A673 (cell line): ENCODE results near the gene KCNN1. TPM values are rescaled to one million over a fixed set of nuclear protein-coding genes. Genes with fewer than 3 reads are reported as not detected.

ENCODE experiments used
- BruUV-seq: library from RNA; stranded (reverse); fragments of 400-500 nt; replicated peaks from 2 replicates; lab custom pipeline; 2021; lab: Mats Ljungman, UMichigan
- CTCF ChIA-PET: fragments of 300-600 bp; sonication (Branson Sonifier 250); formaldehyde crosslinking; loops from one replicate; lab custom pipeline; 2022; ENCODE audit warnings: antibody characterized with exemption; lab: Charles Lee
- POLR2A ChIA-PET: fragments of 300-600 bp; sonication (Branson Sonifier 250); formaldehyde crosslinking; loops from one replicate; lab custom pipeline; 2022; ENCODE audit warnings: antibody characterized with exemption; ENCODE audit not compliant: low non-redundant PET; lab: Charles Lee
- DNase-seq: peaks from one replicate; pipeline ENCODE4 v3.0.0-alpha.2; 2015; ENCODE audit warnings: low spot score
- H3K27ac ChIP-seq: fragments of 200-600 bp; sonication (generic); 2 replicates; pipeline ENCODE4 v1.5.1; 2016; ENCODE audit warnings: mixed run types, low read depth, mild to moderate bottlenecking, mixed read lengths, antibody characterized with exemption, low read length; ENCODE audit not compliant: poor library complexity, severe bottlenecking
- H3K27me3 ChIP-seq: fragments of 200-600 bp; sonication (generic); replicated peaks from 2 replicates; pipeline ENCODE4 v1.6.1; 2017; ENCODE audit warnings: mixed run types, low read depth, mild to moderate bottlenecking, mixed read lengths, antibody characterized with exemption, low read length; ENCODE audit not compliant: insufficient read depth, poor library complexity
- H3K36me3 ChIP-seq: fragments of 200-600 bp; sonication (generic); 2 replicates; pipeline ENCODE4 v1.6.1; 2016; ENCODE audit warnings: mixed run types, mild to moderate bottlenecking, mixed read lengths, antibody characterized with exemption, low read length; ENCODE audit not compliant: insufficient read depth, poor library complexity, severe bottlenecking
- H3K4me1 ChIP-seq: fragments of 200-600 bp; sonication (generic); 2 replicates; pipeline ENCODE4 v1.6.1; 2017; ENCODE audit warnings: mixed run types, mild to moderate bottlenecking, mixed read lengths, antibody characterized with exemption, low read length; ENCODE audit not compliant: insufficient read depth, poor library complexity, severe bottlenecking
- H3K4me3 ChIP-seq: fragments of 200-600 bp; sonication (generic); 2 replicates; pipeline ENCODE4 v1.5.1; 2016; ENCODE audit warnings: low read depth, mixed run types, mild to moderate bottlenecking, mixed read lengths, low read length; ENCODE audit not compliant: poor library complexity, severe bottlenecking
- H3K9me3 ChIP-seq: fragments of 200-600 bp; sonication (generic); 2 replicates; pipeline ENCODE4 v1.6.1; 2016; ENCODE audit warnings: mixed run types, low read depth, mild to moderate bottlenecking, mixed read lengths, antibody characterized with exemption, low read length; ENCODE audit not compliant: poor library complexity, severe bottlenecking
- EZH2 ChIP-seq: fragments of 200-600 bp; sonication (generic); IDR thresholded peaks from 2 replicates; pipeline ENCODE4 v1.6.1; 2017; ENCODE audit warnings: borderline replicate concordance, low read depth, mild to moderate bottlenecking, mixed read lengths, antibody characterized with exemption, low read length; ENCODE audit not compliant: poor library complexity, severe bottlenecking
- intact Hi-C: fragments of 100-400 bp; cut with micrococcal nuclease; formaldehyde crosslinking; loops from one replicate; pipeline ENCODE4 v1.10.0; 2022; ENCODE audit not compliant: unreplicated experiment
- total RNA-seq: library from RNA; stranded (reverse); gene quantifications from 2 replicates; pipeline ENCODE4 v1.2.3, GENCODE V29; 2021
- TF ChIP-seq, protein P1 (sequence below): fragments of 300-800, 200-600 bp; sonication (generic); conservative IDR thresholded peaks from 2 replicates; pipeline ENCODE4 v1.5.1; 2017; ENCODE audit warnings: low read depth, mild to moderate bottlenecking, antibody characterized with exemption, low read length, moderate library complexity, mixed read lengths

KCNN1 gene
- total RNA-seq, 1 experiment from 2014 or later, result 81.2 TPM

DNA sequence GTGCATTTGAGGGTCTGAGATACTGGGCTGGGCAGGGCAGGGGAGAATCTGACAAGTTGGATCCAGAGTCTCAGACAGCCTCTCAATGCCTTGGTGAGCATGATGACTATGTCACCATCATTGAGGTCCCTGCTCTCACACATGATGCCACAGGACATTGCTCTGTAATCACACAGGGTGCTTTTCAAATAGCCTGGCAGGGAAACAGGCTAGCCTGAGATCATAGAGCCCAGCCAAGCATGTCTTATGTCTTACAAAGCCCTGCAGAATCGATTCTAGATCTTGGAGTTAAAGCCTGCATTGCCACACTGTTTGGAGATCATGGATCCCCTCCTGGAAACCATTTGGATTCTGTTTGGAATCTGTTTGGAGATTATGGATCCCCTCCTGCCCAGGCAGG is 5.3 kb downstream of the KCNN1 start:
- ChIA-PET POLR2A (no interaction called here), CTCF (no interaction called here)
- Histone ChIP-seq H3K27ac (peak overlapping the region; percentile 43), H3K4me3 (no peak overlapping the region), H3K4me1 (peaks cover 20% of the 10 kb centered on the region), H3K36me3 (peaks cover 36% of the 10 kb centered on the region), H3K27me3 (no peaks in the 10 kb centered on the region), H3K9me3 (no peaks in the 10 kb centered on the region)
- no TSS peak for BruUV-seq
- intact Hi-C loops, result no loop called here
- no peak for DNase-seq
- TF ChIP-seq, protein P1, sequence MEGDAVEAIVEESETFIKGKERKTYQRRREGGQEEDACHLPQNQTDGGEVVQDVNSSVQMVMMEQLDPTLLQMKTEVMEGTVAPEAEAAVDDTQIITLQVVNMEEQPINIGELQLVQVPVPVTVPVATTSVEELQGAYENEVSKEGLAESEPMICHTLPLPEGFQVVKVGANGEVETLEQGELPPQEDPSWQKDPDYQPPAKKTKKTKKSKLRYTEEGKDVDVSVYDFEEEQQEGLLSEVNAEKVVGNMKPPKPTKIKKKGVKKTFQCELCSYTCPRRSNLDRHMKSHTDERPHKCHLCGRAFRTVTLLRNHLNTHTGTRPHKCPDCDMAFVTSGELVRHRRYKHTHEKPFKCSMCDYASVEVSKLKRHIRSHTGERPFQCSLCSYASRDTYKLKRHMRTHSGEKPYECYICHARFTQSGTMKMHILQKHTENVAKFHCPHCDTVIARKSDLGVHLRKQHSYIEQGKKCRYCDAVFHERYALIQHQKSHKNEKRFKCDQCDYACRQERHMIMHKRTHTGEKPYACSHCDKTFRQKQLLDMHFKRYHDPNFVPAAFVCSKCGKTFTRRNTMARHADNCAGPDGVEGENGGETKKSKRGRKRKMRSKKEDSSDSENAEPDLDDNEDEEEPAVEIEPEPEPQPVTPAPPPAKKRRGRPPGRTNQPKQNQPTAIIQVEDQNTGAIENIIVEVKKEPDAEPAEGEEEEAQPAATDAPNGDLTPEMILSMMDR, result no peak
- no peak for TF ChIP-seq EZH2

DNA sequence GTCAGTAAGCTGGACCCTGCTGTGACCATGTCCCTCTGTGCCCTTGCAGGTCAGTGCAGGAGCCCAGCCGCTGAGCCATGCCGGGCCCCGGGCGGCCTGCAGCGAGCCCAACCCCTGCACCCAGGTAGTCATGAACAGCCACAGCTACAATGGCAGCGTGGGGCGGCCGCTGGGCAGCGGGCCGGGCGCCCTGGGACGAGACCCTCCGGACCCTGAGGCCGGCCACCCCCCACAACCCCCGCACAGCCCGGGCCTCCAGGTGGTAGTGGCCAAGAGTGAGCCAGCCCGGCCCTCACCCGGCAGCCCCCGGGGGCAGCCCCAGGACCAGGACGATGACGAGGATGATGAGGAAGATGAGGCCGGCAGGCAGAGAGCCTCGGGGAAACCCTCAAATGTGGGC is 6.9 kb downstream of the KCNN1 start:
- H3K4me3 ChIP-seq, result no peak overlapping the region
- H3K27me3 ChIP-seq, result no peaks in the 10 kb centered on the region
- no peak for DNase-seq
- H3K4me1 ChIP-seq, result peaks cover 19% of the 10 kb centered on the region
- CTCF ChIA-PET, result no interaction called here
- TF ChIP-seq, protein P1, result no peak
- TF ChIP-seq EZH2, result no peak
- no TSS peak for BruUV-seq
- no peaks in the 10 kb centered on the region for H3K9me3 ChIP-seq
- no peak overlapping the region for H3K27ac ChIP-seq
- POLR2A ChIA-PET, result no interaction called here
- peaks cover 48% of the 10 kb centered on the region for H3K36me3 ChIP-seq
- intact Hi-C loops, result no loop called here

DNA sequence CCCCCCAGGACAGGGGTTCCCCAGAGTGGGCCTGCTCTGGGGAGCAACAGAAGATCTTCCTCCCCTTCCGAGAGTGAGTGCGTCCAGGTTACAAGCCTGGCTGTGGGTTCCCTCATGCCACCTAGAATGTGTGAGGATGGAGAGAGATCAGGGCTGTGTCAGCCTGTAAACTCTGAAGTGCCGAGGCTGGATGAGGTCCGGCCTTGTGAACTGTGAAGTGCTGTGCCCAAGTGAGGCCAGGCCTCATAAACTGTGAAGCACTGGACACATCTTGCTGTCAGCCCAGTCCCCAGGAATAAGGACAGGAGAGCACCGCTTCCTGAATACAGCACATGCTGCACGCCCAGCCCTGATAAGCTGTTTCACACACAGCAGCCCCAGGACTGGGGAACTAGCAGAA is 7.6 kb downstream of the KCNN1 start:
- Histone ChIP-seq H3K9me3 (no peaks in the 10 kb centered on the region), H3K4me1 (peaks cover 12% of the 10 kb centered on the region), H3K27ac (no peak overlapping the region), H3K36me3 (peaks cover 51% of the 10 kb centered on the region), H3K4me3 (no peak overlapping the region), H3K27me3 (no peaks in the 10 kb centered on the region)
- CTCF ChIA-PET, result no interaction called here
- BruUV-seq, result no TSS peak
- POLR2A ChIA-PET, result no interaction called here
- DNase-seq, result no peak
- intact Hi-C loops, result no loop called here
- no peak for TF ChIP-seq EZH2
- TF ChIP-seq, protein P1, result no peak
